ENCODE results near the gene TPSD1.

TPSD1 gene

GRCh38 chr16:1277151-1277598 lies 21.3 kb downstream of the TPSD1 start:
- TF ChIP-seq, protein P1, sequence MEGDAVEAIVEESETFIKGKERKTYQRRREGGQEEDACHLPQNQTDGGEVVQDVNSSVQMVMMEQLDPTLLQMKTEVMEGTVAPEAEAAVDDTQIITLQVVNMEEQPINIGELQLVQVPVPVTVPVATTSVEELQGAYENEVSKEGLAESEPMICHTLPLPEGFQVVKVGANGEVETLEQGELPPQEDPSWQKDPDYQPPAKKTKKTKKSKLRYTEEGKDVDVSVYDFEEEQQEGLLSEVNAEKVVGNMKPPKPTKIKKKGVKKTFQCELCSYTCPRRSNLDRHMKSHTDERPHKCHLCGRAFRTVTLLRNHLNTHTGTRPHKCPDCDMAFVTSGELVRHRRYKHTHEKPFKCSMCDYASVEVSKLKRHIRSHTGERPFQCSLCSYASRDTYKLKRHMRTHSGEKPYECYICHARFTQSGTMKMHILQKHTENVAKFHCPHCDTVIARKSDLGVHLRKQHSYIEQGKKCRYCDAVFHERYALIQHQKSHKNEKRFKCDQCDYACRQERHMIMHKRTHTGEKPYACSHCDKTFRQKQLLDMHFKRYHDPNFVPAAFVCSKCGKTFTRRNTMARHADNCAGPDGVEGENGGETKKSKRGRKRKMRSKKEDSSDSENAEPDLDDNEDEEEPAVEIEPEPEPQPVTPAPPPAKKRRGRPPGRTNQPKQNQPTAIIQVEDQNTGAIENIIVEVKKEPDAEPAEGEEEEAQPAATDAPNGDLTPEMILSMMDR (IDR thresholded peaks at IDR 0.05), result no peak

DNA sequence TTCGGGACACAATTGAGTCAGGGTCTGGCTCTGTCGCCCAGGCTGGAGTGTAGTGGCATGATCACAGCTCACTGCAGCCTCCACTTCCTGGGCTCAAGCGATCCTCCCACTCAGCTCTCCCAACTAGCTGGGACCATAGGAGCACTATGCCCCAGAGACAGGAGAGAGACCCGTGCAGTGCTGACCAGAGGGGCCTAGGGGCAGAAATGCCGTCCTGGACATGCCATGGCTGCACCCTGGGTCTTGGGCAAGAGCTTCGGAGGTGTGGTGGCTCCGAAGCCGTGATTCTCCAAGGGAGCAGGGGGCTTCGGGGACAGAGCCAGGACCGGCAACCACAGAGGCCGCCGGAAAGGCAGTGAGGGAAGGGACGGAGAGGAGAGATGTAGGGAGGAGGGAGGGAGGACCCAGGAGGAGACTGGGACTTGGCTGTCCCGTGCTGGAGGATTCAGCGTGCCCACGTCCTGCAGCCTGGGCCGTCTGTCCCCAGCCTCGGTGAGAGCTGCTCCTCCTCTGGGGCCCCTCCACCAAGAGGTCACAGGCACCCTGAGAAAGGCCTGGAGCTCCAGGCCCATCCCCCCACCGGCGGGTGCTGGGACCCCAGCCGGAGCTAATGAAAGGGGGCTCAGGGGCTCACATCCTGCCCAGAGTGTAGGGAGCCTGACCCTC lies 21.9 kb downstream of the TPSD1 start:
- TF ChIP-seq, protein P1 (IDR thresholded peaks at IDR 0.05), result no peak

DNA sequence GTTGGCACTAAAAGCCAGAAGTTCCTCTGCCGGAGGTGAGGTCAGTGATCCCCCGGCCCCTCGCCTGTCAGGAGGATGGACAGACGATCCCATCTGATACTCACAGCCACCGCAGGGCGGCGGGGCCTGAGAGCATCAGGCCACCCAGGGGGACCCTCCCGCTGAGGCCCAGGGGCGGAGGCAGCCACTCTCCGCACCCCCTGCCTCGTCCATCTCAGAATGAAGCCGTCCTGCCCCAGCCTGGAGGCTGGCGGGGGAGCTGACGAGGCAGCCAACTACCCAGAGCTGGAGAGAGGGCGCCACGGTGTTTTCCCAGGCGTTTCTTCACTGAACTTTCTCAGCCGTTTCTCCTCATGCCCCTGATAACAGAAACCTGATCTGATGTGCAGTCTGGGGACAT lies 22.6 kb downstream of the TPSD1 start:
- TF ChIP-seq, protein P1 (IDR thresholded peaks at IDR 0.05), result no peak

- TF ChIP-seq, protein P1 (IDR thresholded peaks at IDR 0.05), result no peak
Measured at GRCh38 chr16:1279081-1279944, 23.4 kb downstream of the TPSD1 start.

DNA sequence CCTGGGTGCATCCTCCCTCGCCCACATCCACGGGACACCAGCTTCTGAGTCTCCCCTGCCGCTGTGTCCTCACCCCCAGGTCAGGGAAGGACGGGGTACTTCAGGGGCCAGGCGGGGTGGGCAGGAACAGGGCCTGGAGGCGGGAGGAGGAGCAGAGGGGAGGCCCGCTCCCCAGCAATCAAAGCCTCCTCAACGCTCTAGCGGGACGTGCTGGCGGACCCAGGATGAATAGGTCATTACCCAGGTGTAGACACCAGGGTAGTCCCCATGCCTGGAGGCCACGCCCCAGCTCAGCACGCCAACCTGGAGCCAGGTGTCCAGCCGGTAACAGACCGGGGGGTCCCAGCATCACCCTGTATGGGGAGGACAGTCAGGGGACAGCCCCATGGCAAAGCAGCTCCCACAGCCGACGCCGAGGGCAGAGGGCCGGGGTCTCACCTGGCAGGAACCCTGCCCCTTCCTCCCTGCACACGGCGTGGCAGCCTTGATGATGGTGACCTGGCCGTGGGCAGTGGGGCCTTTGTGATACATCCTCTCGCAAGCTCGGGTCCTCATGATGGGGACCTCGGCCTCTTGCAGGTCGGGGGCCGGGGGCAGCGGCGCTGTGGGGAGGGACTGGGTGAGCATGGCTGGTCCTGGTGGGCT lies 24.2 kb downstream of the TPSD1 start:
- TF ChIP-seq, protein P1 (IDR thresholded peaks at IDR 0.05), result no peak

DNA sequence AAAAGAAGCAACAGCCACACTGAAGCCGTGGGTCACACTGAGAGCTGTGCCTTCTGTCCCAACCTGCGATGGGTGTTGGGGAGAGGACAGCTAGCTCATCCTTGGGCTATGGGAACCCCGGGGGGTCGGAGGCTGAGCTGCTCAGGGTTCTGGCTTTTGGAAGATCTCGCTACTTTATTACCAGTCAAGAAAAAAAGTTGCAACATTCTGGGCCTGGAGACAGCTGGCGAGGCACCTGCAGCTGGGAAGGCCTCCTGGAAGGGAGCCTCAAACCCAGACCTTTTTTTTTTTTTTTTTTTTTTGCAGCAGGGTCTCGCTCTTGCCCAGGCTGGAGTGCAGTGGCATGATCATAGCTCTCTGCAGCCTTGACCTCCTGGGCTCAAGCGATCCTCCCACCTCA lies 24.9 kb downstream of the TPSD1 start:
- TF ChIP-seq, protein P1 (IDR thresholded peaks at IDR 0.05), result no peak

- TF ChIP-seq, protein P1 (IDR thresholded peaks at IDR 0.05), result no peak
Measured at GRCh38 chr16:1281517-1281916, 25.6 kb downstream of the TPSD1 start.
